ENCODE data around the gene SLC25A5. TPM values are rescaled to one million over a fixed set of nuclear protein-coding genes. Genes with fewer than 3 reads are reported as not detected.

SLC25A5 gene
- total RNA-seq, 4 donors from 2014 or later: 122 to 195 (median 147) TPM

- TF ChIP-seq CTCF (IDR thresholded peaks at IDR 0.05; ENCODE audit: low read depth): no peak
These were observed 1.3 kb upstream of the SLC25A5 start for GRCh38 chrX:119466970-119467369.

GRCh38 chrX:119467433-119467832 lies 811 bp upstream of the SLC25A5 start:
- TF ChIP-seq CTCF (IDR thresholded peaks at IDR 0.05; ENCODE audit: low read depth): no peak

GRCh38 chrX:119468551-119469312 lies 488 bp downstream of the SLC25A5 start:
- no peak for TF ChIP-seq CTCF (IDR thresholded peaks at IDR 0.05; ENCODE audit: low read depth)

GRCh38 chrX:119469313-119469635 lies 1.0 kb downstream of the SLC25A5 start:
- no peak for TF ChIP-seq CTCF (IDR thresholded peaks at IDR 0.05; ENCODE audit: low read depth)

GRCh38 chrX:119474615-119475388 lies 6.6 kb downstream of the SLC25A5 start:
- no peak for TF ChIP-seq CTCF (IDR thresholded peaks at IDR 0.05; ENCODE audit: low read depth)

- TF ChIP-seq CTCF (IDR thresholded peaks at IDR 0.05; ENCODE audit: low read depth): no peak
These were observed 7.3 kb downstream of the SLC25A5 start for GRCh38 chrX:119475389-119476101.

- TF ChIP-seq CTCF (IDR thresholded peaks at IDR 0.05; ENCODE audit: low read depth): no peak
These were observed 9.6 kb downstream of the SLC25A5 start for GRCh38 chrX:119477812-119478232.
